Brain microvascular endothelial cell (primary cell): ENCODE results near the gene PTPN2.

Source experiments
- DNase-seq: peaks from one replicate; pipeline ENCODE4 v3.0.0-alpha.2; 2020
- H3K27ac ChIP-seq: fragments of 250-450 bp; sonication (Bioruptor Pico); 2 replicates; pipeline ENCODE4 v1.5.1; 2020; ENCODE audit warnings: mild to moderate bottlenecking, moderate library complexity
- H3K27me3 ChIP-seq: fragments of 250-450 bp; sonication (Bioruptor Pico); replicated peaks from 2 replicates; pipeline ENCODE4 v1.5.1; 2020; ENCODE audit warnings: mild to moderate bottlenecking
- H3K36me3 ChIP-seq: fragments of 250-450 bp; sonication (Bioruptor Pico); replicated peaks from 2 replicates; pipeline ENCODE4 v1.5.1; 2020; ENCODE audit warnings: mild to moderate bottlenecking
- H3K4me3 ChIP-seq: 2 replicates; pipeline ENCODE4 v1.5.1; 2011; ENCODE audit warnings: low read depth, mild to moderate bottlenecking, control low read depth, low read length, moderate library complexity
- in situ Hi-C: cut with HindIII; loops from 2 replicates; pipeline ENCODE4 v1.10.0; 2017; ENCODE audit warnings: low sequenced_read_pairs, low pct_ligation_motif_present
- TF ChIP-seq, protein P1 (sequence below): IDR thresholded peaks from 2 replicates; pipeline ENCODE4 v1.5.1; 2011; ENCODE audit warnings: low read depth, mild to moderate bottlenecking, moderate library complexity, low read length, control low read depth, inconsistent platforms; ENCODE audit errors: missing control alignments

PTPN2 gene

DNA sequence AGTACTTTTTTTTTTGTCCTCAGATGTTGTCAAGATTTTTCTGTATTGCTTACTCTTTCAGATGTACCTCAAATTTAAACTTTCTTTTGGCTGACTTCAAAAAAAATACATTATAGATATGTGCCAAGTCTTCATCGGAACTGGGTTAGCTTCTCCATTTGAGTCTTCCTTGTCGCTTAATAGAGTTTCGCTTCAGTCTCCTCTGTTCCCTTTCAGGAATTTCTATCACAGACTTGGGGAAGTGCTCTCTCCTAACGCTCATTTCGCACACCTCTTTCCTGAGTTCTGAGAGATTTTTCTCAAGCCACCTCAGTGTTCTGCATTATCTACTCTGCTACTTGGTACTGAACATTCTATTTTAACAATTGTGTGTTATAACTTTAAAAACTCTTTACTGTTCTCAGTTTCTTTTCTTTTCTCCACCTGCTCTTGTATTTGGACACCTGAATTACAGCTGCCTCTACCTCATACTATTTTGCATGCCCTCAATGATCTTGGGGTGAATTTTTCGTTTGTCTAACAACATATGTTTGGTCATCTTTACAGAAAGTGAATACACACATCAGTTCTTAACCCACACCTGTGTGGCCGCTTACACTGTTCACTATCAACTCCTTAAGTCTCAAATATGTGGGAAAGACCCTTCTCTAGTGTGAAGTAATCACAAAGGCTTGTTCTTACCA lies 16.5 kb downstream of the PTPN2 start:
- no peak overlapping the region for H3K27ac ChIP-seq
- in situ Hi-C loops: no loop called here
- H3K27me3 ChIP-seq: no peaks in the 10 kb centered on the region
- H3K4me3 ChIP-seq: no peak overlapping the region
- DNase-seq: no peak
- no peaks in the 10 kb centered on the region for H3K36me3 ChIP-seq
- TF ChIP-seq, protein P1, sequence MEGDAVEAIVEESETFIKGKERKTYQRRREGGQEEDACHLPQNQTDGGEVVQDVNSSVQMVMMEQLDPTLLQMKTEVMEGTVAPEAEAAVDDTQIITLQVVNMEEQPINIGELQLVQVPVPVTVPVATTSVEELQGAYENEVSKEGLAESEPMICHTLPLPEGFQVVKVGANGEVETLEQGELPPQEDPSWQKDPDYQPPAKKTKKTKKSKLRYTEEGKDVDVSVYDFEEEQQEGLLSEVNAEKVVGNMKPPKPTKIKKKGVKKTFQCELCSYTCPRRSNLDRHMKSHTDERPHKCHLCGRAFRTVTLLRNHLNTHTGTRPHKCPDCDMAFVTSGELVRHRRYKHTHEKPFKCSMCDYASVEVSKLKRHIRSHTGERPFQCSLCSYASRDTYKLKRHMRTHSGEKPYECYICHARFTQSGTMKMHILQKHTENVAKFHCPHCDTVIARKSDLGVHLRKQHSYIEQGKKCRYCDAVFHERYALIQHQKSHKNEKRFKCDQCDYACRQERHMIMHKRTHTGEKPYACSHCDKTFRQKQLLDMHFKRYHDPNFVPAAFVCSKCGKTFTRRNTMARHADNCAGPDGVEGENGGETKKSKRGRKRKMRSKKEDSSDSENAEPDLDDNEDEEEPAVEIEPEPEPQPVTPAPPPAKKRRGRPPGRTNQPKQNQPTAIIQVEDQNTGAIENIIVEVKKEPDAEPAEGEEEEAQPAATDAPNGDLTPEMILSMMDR: no peak

DNA sequence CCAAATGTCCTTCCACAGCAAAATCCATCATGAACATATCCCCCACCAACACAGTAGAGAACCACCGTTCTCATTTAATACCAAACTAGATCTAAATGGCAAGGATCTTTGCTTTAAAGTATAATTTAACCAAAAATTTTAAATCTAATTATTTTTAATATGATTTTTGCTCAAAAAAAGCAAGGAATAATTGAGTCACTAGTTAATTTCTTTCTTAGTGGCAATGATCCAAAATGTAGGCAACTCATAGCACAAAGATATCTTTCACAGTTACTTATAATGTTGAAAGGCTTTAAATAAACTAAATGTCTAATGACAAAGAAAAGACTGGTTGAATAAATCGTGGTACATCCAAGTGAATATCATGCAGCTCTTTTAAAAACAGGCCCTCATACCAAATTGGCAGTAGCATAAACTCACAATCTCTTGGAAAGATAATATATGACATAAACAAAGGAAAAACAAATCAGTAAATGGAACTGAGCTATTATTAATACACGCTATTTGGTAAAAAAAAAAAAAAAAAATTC lies 20.3 kb downstream of the PTPN2 start:
- no peak for DNase-seq
- H3K36me3 ChIP-seq: no peaks in the 10 kb centered on the region
- no peak overlapping the region for H3K4me3 ChIP-seq
- no peaks in the 10 kb centered on the region for H3K27me3 ChIP-seq
- no peak overlapping the region for H3K27ac ChIP-seq
- TF ChIP-seq, protein P1: no peak
- in situ Hi-C loops: no loop called here

DNA sequence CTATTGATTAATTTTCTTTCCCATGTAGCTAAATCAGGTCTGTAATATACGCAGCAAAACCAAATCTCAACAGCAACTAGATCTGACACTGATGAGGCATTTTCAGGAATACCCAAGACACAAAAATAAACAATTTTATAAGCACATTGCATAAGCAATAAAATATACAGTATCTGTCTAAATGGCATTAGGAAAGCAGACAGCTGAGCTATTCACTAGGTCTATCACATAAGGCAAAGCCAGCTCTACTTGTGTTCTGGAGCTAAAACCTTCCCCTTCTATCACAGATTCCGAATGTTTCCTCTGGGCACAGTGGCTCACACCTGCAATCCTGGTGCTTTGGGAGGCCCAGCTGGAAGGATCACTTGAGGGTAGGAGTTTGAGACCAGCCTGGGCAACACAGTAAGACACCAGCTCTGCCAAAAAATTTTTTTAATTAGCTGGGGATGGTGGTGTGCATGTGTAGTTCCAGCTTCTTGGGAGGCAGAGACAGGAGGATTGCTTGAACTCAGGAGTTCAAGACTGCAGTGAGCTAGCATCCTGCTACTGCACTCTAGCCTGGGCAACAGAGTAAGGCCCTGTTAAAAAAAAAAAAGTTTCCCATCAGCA lies 21.1 kb downstream of the PTPN2 start:
- Histone ChIP-seq H3K27me3 (no peaks in the 10 kb centered on the region), H3K27ac (no peak overlapping the region), H3K4me3 (no peak overlapping the region), H3K36me3 (no peaks in the 10 kb centered on the region)
- no peak for DNase-seq
- in situ Hi-C loops: no loop called here
- TF ChIP-seq, protein P1: no peak

DNA sequence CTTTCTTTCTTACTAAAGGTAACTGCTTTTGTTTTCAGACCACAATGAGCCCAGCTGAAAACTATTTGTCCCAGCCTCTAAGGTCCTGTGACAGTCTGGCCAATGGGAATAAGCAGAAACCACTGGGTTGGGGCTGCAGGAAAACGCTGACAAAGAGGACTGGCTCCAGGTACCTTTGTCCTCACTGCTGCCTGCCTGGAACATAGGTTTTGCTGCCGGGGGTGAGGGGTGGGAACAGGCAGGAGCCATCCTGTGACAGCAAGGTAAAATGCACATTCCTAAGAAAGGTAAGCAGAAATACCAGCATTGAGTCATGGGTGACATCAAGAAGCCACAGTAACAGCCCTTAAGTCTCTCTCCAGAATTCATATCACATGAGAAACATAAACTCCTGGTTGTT lies 21.6 kb downstream of the PTPN2 start:
- no peak overlapping the region for H3K27ac ChIP-seq
- H3K36me3 ChIP-seq: no peaks in the 10 kb centered on the region
- TF ChIP-seq, protein P1: no peak
- no peaks in the 10 kb centered on the region for H3K27me3 ChIP-seq
- in situ Hi-C loops: no loop called here
- DNase-seq: no peak
- no peak overlapping the region for H3K4me3 ChIP-seq

DNA sequence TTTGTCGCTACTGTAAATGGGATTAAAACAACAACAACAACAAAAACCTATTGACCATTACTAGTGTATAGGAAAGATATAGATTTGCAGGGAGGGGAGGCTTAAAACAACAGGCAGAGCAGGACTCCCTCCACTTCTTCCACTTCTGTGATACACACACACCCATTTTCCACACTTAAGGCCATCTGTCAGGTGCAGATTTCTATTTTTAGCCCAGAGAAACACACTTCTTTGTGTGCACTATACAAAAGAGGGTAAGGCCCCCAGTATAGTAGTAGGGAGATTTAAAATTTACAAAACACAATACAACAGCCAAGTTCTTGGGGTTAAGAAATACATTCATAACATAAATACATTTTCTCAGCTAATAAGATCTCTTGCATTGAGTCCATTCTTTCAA lies 22.4 kb downstream of the PTPN2 start:
- TF ChIP-seq, protein P1: no peak
- Histone ChIP-seq H3K27ac (no peak overlapping the region), H3K27me3 (no peaks in the 10 kb centered on the region), H3K36me3 (no peaks in the 10 kb centered on the region), H3K4me3 (no peak overlapping the region)
- in situ Hi-C loops: no loop called here
- no peak for DNase-seq
